GM21737 (cell line): ENCODE data around the gene ERN2.
A peak's percentile ranks its signal among the peaks of the same experiment; 100 is the strongest.

Experiments used
- ATAC-seq: cut with Tn5 transposase; IDR thresholded peaks from one replicate; pipeline ENCODE4 v1.9.1; 2021; ENCODE audit warnings: mild to moderate bottlenecking, moderate library complexity; ENCODE audit not compliant: unreplicated experiment

ERN2 gene

DNA sequence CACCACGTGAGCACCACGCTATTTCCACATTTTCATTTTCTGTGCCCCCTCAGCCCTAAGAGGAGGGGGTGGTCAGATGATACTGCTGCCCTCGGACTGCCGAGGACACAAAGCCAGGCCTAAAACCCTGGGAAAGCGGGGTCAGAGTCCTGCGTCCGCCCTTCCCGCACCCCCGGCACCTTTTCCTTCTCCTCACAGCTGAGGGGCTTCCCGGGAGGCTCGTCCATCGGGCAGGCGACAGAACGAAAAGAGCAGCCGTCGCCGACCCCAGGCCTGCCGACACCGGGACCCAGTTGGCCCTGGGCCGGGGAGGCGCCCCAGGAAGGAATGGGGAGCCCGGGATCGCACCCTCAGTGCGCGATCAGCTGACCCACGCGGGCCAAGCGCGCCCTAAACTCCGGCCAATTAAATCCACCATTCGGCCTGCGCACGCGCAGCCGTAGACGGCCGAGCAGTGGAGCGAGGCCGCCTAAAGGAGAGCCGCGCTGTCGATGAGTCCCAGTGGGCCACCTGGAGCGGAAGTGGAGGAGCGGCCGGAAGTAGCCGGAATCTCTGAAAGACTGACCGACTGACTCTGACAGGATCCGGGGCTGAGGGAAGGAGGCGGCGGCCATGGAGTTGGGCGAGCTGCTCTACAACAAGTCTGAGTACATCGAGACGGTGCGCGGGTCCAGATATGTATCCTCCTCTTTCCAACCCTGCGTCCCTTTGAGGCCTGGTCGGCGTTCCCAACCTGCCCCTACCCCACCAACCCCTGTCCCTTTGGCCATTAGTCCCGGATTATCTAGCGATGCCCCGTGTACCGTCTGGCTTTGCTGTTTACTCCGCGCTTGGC, 71.9 kb downstream of the ERN2 start, which contains the start of the genes DCTN5 and PALB2:
TSS of gene DCTN5 (plus strand) at position 536 of the 835 bp plus-strand sequence. CDS start at position 613, 77 bp downstream.
TSS of gene PALB2 (minus strand) at position 380 of the 835 bp plus-strand sequence. CDS start at position 227, 153 bp downstream.
- ATAC-seq: peak; percentile 94

DNA sequence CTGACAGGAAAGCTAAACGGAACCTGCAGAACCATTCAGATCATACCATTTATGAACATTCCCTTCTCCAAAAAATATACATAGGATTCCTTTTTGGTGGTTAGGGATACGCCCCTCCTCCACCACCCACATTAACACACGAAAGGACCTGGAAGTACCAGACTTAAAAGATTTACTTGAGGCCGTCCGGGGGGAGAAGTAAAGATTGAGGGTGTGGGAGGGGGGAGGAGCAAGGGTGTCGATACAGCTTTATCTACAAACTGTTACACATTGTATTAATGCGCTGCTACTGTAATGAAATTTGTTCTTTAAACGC, 72.4 kb downstream of the ERN2 start:
- ATAC-seq: no peak
